DOHH2 (cell line): ENCODE measurements around the gene SPTBN1.

Source experiments
- H3F3A ChIP-seq: fragments of 200-600 bp; sonication (generic), shearing (Covaris generic); 2 replicates; pipeline ENCODE4 v1.6.0; 2016; ENCODE audit warnings: antibody characterized with exemption, mild to moderate bottlenecking; ENCODE audit not compliant: control insufficient read depth, insufficient read depth
- H3K27ac ChIP-seq: fragments of 200-600 bp; sonication (generic); 2 replicates; pipeline ENCODE4 v1.5.1; 2014; ENCODE audit warnings: low read depth, mild to moderate bottlenecking, low read length, moderate library complexity
- H3K27me3 ChIP-seq: fragments of 200-600 bp; sonication (generic); 2 replicates; pipeline ENCODE4 v1.6.1; 2014; ENCODE audit warnings: mild to moderate bottlenecking, low read length, mixed read lengths; ENCODE audit not compliant: control insufficient read depth
- H3K36me3 ChIP-seq: fragments of 200-600 bp; sonication (generic); 2 replicates; pipeline ENCODE4 v1.6.1; 2014; ENCODE audit warnings: mild to moderate bottlenecking, low read length, moderate library complexity, mixed read lengths; ENCODE audit not compliant: control insufficient read depth
- H3K4me1 ChIP-seq: fragments of 200-600 bp; sonication (generic); 2 replicates; pipeline ENCODE4 v1.6.1; 2014; ENCODE audit warnings: mild to moderate bottlenecking, low read length, mixed read lengths; ENCODE audit not compliant: control insufficient read depth
- H3K4me2 ChIP-seq: fragments of 200-600 bp; sonication (generic); 2 replicates; pipeline ENCODE4 v1.6.0; 2014; ENCODE audit warnings: mild to moderate bottlenecking, low read length, moderate library complexity
- H3K4me3 ChIP-seq: fragments of 200-600 bp; sonication (generic); 2 replicates; pipeline ENCODE4 v1.5.1; 2014; ENCODE audit warnings: mild to moderate bottlenecking, low read length, mixed read lengths
- H3K79me2 ChIP-seq: fragments of 200-600 bp; sonication (generic); 2 replicates; pipeline ENCODE4 v1.6.1; 2014; ENCODE audit warnings: mild to moderate bottlenecking, low read length, mixed read lengths; ENCODE audit not compliant: control insufficient read depth
- H3K9me2 ChIP-seq: fragments of 200-600 bp; sonication (generic); replicated peaks from 2 replicates; pipeline ENCODE4 v1.6.1; 2014; ENCODE audit warnings: mild to moderate bottlenecking, low read length, mixed read lengths; ENCODE audit not compliant: control insufficient read depth
- H3K9me3 ChIP-seq: fragments of 200-600 bp; sonication (generic); 2 replicates; pipeline ENCODE4 v1.6.1; 2014; ENCODE audit warnings: antibody characterized with exemption, low read length, mixed read lengths; ENCODE audit not compliant: control insufficient read depth, insufficient read depth
- H4K20me1 ChIP-seq: fragments of 200-600 bp; sonication (generic); 2 replicates; pipeline ENCODE4 v1.6.0; 2014; ENCODE audit warnings: low read depth, mild to moderate bottlenecking, antibody characterized with exemption, low read length, moderate library complexity; ENCODE audit not compliant: control insufficient read depth, insufficient read depth
- CTCF ChIP-seq: fragments of 200-600 bp; sonication (generic); IDR thresholded peaks from one replicate; pipeline ENCODE4 v1.5.1; 2014; ENCODE audit warnings: antibody characterized with exemption, mild to moderate bottlenecking, low read depth, low read length; ENCODE audit not compliant: poor library complexity, severe bottlenecking
- EZH2phosphoT487 ChIP-seq: fragments of 200-600 bp; sonication (generic); IDR thresholded peaks from 2 replicates; pipeline ENCODE4 v1.6.1; 2017; ENCODE audit warnings: borderline replicate concordance, mild to moderate bottlenecking, antibody characterized with exemption, low read length, moderate library complexity, mixed read lengths

Gene SPTBN1

GRCh38 chr2:54549430-54549829 lies 93.3 kb downstream of the SPTBN1 start:
- no peaks in the 10 kb centered on the region for H3K79me2 ChIP-seq
- H3K36me3 ChIP-seq = no peaks in the 10 kb centered on the region
- no peak overlapping the region for H3K4me3 ChIP-seq
- H3F3A ChIP-seq = no peaks in the 10 kb centered on the region
- TF ChIP-seq CTCF (no peak), EZH2phosphoT487 (no peak)
- H3K9me2 ChIP-seq = no peaks in the 10 kb centered on the region
- H3K4me1 ChIP-seq = peaks cover 11% of the 10 kb centered on the region
- no peak overlapping the region for H3K27ac ChIP-seq
- no peak overlapping the region for H3K4me2 ChIP-seq
- H4K20me1 ChIP-seq = no peaks in the 10 kb centered on the region
- no peaks in the 10 kb centered on the region for H3K27me3 ChIP-seq
- H3K9me3 ChIP-seq = no peaks in the 10 kb centered on the region

GRCh38 chr2:54549917-54550518 lies 93.9 kb downstream of the SPTBN1 start:
- TF ChIP-seq CTCF (no peak), EZH2phosphoT487 (no peak)
- H3K4me3 ChIP-seq = no peak overlapping the region
- no peaks in the 10 kb centered on the region for H3K79me2 ChIP-seq
- peaks cover 11% of the 10 kb centered on the region for H3K4me1 ChIP-seq
- no peaks in the 10 kb centered on the region for H4K20me1 ChIP-seq
- no peak overlapping the region for H3K4me2 ChIP-seq
- no peaks in the 10 kb centered on the region for H3K9me2 ChIP-seq
- no peaks in the 10 kb centered on the region for H3F3A ChIP-seq
- H3K27me3 ChIP-seq = no peaks in the 10 kb centered on the region
- H3K36me3 ChIP-seq = no peaks in the 10 kb centered on the region
- H3K27ac ChIP-seq = no peak overlapping the region
- no peaks in the 10 kb centered on the region for H3K9me3 ChIP-seq

GRCh38 chr2:54550547-54550946 lies 94.4 kb downstream of the SPTBN1 start:
- Histone ChIP-seq H3K9me2 (no peaks in the 10 kb centered on the region), H3K27ac (no peak overlapping the region), H3K4me2 (no peak overlapping the region), H3K27me3 (no peaks in the 10 kb centered on the region), H3K4me1 (peaks cover 11% of the 10 kb centered on the region), H3K79me2 (no peaks in the 10 kb centered on the region), H3K4me3 (no peak overlapping the region), H3K9me3 (no peaks in the 10 kb centered on the region), H3K36me3 (no peaks in the 10 kb centered on the region), H4K20me1 (no peaks in the 10 kb centered on the region), H3F3A (no peaks in the 10 kb centered on the region)
- TF ChIP-seq EZH2phosphoT487 (no peak), CTCF (no peak)
